ENCODE results near the gene SOBP.
A peak's percentile ranks its signal among the peaks of the same experiment; 100 is the strongest.
"Not testable (repeated sequence)": the region's sequence is repeated elsewhere in the genome, so short reads cannot be mapped to it uniquely, and the experiment has no call there.

SOBP gene

DNA sequence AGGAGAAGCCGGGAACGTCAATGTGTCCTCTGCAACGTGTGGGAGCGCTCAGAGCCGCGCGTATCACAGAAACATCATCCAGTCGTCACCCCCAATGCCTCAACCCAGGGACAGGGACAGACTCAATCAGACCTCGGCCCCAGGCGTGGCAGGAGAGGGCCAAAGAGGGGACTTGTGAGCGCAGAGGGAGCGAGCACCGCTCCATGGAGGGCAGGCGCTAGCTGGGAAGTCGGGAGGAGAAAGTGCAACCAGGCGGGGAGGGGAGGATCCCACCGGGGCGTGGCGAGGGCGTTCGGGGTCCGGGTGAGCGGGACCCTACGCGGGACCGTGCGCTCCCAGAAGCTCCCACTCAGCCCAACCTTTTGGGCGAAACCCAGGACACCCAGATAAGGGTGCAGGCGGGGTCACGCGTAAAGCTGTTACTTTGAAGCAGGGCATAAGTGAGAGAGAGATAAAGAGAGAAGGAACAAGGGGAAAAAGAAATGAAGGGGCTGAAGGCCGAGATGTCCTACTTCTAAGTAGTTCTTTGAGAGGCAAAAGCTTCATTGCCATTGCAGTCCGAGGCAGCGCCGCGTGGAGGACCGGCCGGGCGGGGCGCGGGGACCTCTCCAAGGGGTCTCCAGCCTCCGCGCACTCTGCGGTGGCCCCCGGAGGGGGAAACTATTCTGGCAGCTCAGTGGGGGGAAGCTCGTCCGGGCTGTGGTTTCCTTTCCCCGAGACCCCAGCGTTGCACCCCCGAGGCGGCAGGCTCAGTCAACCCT is 862 bp upstream of the SOBP start:
- DNase-seq: peak; percentile 77

DNA sequence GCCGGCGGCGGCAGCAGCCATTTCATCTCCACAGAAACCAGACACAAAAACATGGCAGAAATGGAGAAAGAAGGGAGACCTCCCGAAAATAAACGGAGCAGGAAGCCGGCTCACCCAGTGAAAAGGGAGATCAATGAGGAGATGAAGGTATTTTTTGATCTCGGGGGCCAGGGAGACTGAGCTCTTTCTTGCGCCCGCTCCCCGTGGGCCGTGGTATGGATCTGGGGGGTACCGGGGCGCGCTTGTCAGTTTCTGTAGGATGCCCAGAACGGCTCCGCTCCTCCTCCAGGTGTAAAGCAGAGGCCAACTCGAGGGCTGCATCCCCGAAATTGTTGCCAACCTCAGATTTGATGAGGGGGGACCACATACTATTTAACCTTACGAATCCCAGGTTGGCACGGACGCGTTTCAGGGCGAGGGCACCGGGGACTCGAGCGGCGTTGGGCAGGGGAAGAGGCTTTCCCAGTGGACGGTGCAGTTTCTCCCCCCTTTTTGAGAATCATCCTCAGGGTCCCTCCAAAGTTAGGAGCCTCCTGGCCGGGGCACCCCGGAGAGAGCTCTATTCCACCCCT is 735 bp downstream of the SOBP start:
- DNase-seq: peak; percentile 55

DNA sequence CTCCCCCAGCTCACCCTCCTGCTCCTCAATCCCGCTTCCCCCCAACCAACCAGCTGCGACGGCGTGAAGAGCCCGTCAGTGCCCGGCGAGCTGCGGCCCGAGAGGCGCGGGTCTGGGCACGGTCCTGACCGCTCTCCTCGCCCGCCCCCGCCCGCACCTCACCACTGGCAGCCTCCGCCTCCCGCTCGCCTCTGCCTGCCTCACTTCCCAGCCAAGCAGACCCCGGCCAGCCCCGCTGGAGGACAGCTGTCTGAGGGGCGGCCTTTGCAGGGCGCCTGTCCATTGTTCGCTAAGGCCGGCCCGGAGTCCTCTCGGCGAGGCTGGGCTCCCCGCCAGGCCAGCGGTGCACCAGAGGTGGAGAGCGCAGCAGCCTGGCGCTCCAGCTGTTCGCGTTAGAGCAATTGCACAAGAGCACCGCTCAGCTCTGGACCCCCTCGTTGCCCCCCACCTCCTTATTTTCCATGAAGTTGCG is 1.3 kb downstream of the SOBP start:
- DNase-seq: peak; percentile 91

DNA sequence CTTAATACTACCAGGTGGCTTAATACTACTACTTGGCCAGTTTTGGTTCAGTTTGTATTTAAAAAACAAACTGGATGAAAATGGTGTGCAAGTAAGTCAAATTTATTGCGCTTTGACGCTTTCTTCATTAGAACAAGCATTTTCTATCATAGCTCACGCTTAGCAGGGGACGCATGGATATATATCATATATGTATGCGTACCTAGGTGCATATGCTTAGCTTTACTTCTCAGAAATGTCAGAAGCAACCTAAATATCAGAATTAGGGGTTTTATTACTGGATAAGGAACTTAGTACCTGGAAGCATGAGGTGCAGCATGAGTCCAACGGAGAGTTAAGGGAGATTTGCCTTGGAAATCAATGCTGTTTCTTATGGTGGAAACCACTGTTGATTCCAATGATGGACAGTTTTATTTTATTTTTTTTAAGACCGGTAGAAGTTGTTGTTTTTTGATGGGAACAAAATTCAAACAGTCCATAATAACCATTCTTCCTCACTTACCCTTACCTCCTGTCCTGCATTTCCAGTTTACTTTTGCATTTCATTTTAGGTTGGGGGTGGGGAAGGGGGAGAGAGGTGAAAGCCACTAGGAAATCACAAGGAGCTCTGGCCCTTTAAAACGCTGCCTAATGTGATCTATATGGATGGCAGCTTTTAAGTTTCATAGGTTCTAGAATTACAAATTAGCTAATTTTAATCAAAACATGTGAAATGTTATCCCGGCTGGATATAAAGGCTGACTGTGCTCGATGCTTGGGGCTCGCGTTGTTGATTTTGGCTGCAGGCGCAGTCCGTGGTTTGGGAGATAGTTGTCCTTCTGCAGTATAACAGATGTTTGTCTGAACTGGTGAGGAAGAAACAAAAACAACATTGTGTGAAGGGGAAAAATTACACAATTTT is 2.1 kb downstream of the SOBP start:
- DNase-seq: peak; percentile 70

DNA sequence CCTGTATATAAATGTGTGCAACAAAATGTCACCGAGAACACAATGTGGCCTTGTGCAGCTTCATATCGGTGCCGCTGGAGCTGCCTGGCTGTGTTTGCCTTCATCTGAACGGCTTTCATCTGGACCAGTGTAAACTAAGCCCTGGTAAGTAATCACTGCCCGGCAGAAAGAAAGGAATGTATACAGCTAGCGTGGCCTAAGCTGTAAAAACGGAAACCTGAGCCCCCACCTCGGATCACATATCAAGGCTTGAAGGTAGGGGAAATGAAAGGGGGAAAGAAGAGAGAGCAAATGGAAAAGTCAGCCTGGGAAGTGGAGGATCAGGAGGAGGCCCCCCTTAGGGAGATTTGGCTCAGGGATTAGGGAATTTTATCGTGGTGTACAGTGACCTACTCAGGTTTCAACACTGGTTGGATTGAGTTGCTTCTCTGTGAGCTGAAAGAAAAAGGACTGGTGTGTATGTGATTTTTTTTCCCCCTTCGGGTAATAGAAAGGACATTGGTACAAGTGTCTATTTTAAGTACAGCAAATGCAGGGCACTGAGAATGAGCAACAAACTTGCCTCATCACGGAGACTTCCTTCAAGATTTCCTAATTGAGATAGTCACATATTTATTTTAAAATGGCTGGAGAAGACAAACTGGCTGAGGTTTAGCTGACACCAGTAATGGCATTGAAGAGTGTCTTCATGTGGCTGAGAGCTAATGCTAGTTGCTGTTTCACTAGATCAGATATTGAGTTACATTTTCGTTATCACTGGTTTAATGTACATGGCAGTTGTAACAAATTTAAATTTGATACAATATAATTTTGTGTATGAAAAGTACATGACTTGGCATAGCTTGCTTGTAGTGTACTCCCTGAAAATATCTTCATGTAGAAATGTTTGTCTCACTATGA is 3.5 kb downstream of the SOBP start:
- peak; percentile 42 for DNase-seq

DNA sequence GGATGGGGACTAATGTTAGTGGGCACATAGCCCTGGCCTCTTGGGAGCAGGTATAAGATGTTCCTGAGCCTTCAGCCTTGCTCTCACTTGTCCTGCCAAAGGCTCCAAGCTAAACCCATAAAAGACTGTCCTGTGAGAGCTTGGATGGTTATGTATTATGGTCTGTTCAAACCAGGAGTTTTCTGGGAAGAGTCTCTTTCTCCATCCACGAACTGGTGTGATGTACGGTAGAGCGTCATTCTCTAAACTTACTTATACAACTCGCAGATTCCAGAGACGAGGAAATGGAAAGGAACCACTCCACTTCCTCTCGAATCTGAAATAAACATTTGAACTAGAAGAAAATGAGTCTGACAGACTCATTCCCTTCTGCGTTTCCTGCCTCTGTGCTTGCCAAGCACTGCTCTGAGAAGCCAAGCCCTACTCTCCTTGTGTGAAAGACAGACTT is 5.3 kb downstream of the SOBP start:
- peak; percentile 86 for DNase-seq

DNA sequence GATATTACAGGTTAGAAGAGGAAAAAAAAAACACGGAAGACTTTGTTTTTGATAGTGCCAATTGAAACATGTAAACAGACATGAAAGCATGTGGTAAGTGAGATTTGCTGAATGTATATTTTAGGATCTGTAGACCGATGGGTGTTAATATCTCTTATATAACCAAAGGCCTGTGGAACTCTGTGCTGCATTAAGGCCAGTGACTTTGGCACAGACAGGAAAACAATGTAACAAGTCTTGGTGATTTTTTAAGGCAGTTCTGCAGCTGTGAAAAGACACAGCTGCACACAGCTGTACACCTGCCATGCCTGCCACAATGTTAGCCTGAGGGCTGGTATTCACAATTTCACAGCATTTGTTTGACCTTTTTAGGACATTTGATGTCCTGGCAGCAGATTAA is 6.1 kb downstream of the SOBP start:
- peak; percentile 65 for DNase-seq

DNA sequence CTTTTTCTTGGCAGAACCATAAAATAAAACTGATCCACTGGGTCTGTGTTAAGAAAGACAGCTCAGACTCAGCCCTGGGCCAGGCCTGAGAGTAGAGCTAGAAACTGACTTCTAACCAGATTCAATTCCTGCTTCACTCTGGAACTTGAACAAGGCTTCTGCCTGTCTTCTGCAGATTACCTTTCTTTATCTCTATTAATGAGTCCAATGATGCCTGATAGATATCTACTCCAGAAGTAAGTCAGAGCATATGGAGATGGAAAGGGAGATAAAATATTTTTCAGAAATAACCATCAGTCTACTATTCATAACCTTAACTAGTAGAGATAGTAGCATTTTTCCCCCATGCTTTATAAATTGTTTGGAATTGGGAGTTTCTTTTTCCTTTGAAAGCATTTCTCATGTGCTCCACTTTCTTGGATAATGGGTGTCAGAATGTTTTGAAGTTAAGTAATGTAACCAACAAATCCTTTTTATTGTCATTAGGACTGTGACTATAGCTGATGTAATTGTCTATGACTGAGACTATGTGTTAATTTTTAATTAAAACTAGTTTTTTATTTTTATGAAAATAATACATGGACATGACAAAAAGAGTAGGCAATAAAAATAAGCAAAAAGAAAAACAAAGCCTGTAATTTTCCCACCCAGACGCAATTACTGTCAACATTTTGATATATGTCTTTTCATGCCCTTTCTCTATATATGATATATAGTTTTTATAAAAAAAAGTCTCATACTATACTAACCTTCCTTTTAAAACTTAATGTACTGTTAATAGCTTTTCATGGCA is 7.2 kb downstream of the SOBP start:
- no peak for DNase-seq

DNA sequence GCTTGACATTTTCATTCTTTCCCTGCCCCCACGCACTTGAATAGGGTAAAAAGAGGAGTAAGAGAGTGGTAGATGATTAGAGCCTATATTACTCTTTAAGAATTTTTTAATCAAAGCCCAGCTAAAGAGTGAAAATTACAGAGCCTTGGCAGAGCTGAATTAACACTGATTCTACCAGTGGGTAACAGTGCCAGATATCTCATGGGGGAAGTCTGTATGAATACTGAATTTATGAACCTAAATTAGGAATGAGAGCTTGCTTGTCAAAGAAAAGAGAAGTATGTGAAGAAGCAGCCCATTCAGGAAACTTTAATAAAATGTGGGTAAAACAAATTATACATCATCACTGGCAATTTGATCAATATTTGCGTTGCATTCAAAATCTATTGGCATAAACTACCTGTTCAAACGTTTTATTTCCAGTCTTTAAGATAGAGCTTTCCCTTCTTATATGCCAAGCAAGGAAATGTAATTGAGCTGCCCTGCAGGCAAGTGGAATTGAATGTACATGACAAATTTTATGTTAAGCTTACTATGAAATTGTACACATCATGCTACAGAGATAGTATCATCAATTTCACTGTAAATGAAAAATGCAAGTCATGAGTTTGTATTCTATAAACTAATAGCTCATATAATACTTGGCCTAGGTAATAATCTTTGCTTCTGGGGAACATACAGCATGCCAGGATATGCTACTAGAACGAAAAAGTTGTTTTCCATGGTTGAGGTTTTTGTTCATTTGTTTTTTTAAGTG is 14.5 kb downstream of the SOBP start:
- DNase-seq: no peak

DNA sequence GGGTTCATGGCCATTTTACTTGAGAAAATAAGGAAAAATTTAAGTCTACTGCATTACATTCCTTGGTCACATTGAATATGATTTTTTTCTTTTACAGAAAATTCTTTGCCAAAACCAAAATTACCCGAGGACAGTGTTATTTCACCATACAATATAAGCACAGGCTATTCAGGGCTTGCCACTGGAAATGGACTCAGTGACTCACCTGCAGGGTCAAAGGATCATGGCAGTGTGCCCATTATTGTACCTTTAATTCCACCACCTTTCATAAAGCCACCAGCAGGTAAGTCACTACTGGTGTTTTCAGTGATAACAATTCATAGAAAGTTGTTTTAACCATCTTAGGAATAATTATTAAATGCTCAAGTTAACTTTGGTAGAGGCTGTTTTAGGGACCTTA is 16.2 kb downstream of the SOBP start:
- DNase-seq: no peak

DNA sequence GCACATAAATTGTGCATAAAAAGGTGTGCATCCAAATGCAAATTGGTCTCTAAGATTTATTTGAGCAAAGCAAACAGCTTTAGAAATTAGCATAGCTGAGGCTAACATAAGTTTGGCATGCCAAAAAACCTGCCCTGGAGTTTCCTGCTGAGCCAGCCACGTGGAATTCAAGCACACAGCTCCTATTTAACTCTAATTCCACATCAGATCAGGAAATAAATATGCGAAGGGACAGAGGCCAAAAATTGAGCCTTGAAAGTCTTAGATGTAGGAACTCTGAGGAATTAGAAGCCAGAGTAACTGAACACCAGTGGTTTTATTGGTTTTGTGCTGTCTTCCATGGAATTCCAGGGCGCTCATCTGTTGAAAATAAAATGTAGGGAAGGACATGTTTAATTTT is 19.6 kb downstream of the SOBP start:
- no peak for DNase-seq

DNA sequence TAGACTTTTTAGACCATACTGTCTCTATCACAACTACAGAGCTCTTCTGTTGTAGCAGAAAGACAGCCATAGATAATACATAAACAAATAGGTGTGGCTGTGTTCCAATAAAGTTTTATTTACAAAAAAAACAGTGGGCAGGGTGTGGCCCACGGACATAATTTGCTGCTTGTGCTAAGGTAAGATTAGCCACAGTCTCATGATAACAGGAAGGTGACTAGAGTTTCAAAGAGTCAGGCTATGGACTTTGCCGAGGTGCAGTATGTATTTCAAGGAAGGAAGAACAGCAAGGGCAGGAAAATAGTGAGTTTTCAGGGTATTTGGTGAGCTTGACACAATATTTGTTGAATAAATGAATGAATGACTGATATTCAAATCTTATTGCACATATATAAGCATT is 20.2 kb downstream of the SOBP start:
- DNase-seq: no peak

DNA sequence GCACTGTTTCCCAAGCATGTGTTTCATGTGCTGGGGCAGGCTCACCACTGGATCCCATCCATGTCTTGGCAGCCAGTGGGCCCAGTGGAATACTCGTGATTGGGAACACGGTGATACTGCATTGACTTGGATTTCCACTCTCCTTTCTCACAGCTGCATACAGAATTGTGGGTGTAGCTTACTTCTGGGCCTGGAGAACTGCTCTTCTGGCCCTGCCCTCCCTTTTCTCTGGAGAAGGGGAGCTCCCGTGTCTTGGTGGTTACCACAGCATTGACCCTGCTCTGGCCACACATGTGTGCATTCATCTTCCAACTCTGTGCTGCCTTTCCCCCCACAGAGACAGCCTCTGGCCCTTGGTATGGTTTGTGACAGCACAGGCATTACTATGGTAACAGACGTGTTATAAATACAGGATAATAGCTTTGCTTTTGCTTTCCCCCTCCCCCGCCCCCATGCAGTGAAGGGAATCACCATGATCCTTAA is 21.6 kb downstream of the SOBP start:
- peak; percentile 89 for DNase-seq

DNA sequence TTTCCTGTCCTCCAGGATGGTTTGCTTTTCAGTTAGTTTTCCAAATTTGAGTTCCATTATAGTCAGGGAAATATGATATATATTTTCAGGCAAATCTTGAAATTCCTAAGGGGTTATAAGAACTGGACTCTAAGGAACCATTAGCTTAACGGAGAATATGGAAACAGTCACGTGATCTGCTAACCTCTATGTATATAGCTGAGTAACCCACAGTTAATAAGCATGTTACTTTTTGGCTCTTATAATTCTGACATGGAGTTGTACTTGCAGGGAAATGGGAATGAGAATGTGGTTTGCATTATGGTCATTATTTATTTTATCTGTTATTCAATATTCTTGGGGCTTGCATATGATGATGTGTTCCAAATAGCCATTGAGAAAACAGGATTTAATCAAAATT is 23.3 kb downstream of the SOBP start:
- no peak for DNase-seq

DNA sequence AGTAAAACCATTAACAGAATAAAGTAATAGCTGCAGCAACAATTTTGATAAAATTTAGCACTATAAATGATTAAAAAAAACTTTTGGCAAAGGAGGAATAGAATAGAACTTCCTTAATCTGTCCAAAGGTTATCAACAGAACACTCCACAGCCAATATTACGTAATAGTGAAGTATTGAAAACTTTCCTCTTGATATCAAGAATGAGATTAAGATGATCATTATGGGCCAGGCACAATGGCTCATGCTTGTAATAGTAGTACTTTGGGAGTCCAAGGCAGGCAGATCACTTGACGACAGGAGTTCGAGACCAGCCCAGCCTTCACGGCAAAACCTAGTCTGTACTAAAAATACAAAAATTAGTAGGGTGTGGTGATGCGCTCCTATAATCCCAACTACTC is 26.0 kb downstream of the SOBP start:
- DNase-seq: no peak

DNA sequence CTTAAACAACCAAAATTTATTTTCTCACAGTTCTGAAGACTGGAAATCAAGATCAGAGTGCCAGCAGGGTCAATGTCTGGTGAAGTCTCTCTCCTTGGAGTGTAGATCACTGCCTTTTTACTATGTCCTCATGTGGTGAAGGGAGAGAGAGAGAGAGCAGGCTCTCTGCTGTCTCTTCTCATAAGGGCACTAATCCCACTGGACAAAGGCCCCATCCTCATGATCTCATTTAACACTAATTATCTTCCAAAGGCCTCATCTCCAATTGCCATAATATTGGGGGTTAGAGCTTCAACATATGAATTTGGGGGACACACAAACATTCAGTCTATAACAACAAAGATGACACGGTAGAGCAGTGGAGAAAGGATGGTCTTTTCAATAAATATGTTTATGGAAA is 27.4 kb downstream of the SOBP start:
- DNase-seq: no peak

DNA sequence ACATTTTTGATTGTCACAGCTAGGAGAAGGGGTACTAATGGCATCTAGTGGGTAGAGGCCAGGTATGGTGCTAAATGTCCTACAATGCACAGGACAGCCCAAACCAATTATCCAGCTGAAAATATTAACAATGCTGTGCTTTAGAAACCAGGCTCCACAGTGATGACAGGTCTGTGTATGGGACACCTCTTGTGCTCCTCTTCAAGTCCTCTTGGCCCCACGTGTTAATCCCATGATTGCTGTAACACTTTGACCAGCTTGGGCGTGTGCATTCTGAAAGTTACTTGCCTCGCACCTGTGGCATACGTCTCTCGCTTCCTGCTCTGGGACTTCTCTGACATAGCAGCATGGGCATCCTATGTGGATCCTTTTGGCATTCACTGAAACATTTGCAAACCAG is 29.3 kb downstream of the SOBP start:
- DNase-seq: not testable (repeated sequence)

DNA sequence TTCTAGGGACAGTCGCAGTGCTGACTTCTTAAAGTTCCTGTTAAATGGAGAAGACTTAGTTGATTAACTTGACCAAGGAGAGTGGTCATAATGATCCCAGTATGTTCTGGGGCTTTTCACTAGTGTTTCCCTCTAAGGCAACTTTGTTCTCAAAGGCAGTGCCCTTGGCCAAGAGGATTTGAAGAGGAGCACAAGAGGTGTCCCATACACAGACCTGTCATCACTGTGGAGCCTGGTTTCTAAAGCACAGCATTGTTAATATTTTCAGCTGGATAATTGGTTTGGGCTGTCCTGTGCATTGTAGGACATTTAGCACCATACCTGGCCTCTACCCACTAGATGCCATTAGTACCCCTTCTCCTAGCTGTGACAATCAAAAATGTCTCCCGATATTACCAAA is 30.8 kb downstream of the SOBP start:
- DNase-seq: not testable (repeated sequence)

DNA sequence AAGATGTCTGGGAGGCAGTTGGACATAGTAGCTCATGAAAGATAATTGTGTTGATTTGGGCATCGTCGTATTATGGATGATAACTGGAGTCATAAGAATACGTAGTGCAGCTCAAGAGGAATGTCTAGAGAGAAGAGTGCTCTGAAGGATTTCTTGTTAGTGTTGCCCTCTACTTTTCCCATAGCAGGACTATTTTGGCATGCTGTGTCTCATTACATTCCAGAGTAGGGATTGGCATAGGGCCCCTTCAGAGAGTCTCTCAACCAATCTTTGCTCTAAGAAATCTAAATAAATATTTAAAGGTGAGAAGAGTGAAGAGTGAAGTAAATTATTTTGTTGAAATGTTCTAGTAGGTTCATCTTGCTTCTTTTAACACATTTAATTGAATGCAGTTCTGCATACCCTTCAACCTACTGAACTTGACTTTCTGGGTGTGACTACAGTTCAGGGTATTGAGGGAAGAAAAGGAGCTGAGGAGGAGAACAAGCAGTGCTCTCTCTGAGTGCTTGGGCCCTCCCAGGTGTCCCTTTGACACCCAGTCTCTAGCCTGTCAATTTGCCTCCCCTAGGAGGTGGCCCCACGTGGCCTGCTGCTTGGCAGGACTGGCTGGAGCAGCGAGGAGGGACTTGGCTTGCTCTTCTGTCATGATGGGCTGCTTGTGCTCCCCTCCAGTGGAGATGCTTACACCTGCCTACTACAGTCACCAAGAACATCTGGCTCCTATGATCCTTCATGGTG is 33.3 kb downstream of the SOBP start:
- DNase-seq: no peak

DNA sequence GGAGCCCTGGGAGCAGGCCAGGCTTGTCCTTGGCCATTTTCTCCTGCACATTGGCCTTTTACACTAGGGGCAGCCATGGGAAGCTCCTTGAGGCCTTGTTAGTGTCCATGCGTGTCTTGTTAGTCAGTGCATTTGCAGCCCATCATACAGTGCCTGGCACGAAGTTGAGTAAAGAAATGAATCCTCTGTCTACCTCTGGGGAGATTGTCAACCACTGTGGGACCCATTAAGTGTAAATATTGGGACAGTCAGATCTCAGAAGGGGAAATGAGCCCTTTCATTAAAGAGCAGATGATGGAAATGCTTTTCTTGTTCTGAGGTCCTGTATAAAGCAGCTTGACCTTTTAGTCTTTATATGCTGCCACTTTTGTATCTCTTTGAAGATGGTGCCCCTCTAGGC is 33.9 kb downstream of the SOBP start:
- no peak for DNase-seq

Measured in right hindlimb (tissue), 1 donor.